Measurements from ENCODE around the gene WSCD1.

DNA sequence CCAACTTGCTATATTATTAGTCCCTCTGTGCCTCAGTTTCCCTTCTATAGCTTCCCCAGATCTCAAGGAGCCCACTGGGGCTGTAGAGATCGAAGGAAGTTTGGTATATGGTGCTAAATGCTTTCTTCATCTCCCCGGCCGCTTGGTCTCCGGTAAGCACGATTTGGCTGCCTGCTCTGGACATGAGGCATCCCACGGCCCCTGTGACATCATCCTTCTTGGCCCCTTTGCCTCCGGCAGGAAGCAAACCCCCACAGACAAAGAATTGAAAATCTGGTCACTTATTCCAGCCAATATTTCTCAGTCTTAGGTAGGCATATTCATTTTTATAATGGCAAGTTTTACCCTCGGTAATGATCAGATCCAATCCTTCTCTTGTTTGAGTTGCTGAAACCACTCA is 65.8 kb downstream of the WSCD1 start:
- TF ChIP-seq, protein P1, sequence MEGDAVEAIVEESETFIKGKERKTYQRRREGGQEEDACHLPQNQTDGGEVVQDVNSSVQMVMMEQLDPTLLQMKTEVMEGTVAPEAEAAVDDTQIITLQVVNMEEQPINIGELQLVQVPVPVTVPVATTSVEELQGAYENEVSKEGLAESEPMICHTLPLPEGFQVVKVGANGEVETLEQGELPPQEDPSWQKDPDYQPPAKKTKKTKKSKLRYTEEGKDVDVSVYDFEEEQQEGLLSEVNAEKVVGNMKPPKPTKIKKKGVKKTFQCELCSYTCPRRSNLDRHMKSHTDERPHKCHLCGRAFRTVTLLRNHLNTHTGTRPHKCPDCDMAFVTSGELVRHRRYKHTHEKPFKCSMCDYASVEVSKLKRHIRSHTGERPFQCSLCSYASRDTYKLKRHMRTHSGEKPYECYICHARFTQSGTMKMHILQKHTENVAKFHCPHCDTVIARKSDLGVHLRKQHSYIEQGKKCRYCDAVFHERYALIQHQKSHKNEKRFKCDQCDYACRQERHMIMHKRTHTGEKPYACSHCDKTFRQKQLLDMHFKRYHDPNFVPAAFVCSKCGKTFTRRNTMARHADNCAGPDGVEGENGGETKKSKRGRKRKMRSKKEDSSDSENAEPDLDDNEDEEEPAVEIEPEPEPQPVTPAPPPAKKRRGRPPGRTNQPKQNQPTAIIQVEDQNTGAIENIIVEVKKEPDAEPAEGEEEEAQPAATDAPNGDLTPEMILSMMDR (IDR thresholded peaks at IDR 0.05): no peak
- TF ChIP-seq POLR2A (IDR thresholded peaks at IDR 0.05): no peak
